HL-60 (cell line): ENCODE data around the gene HDGF.

Experiments used
- CTCF ChIP-seq: IDR thresholded peaks from one replicate; pipeline ENCODE4 v1.5.1; 2011; ENCODE audit warnings: low read length, control low read depth, inconsistent platforms; ENCODE audit not compliant: insufficient read depth
- GABPA ChIP-seq: IDR thresholded peaks from 2 replicates; pipeline ENCODE4 v1.6.1; 2012; ENCODE audit warnings: low read depth
- POLR2AphosphoS5 ChIP-seq: IDR thresholded peaks from 2 replicates; pipeline ENCODE4 v1.6.1; 2012; ENCODE audit warnings: low read depth
- REST ChIP-seq: IDR thresholded peaks from 2 replicates; pipeline ENCODE4 v1.6.1; 2012; ENCODE audit warnings: low read depth; ENCODE audit not compliant: insufficient replicate concordance
- SPI1 ChIP-seq: IDR thresholded peaks from 2 replicates; pipeline ENCODE4 v1.6.1; 2012; ENCODE audit warnings: low read depth, mild to moderate bottlenecking, borderline replicate concordance

- TF ChIP-seq SPI1 (no peak), CTCF (no peak), GABPA (no peak), POLR2AphosphoS5 (no peak), REST (no peak)
Measured at GRCh38 chr1:156700736-156701531, 50.5 kb downstream of the HDGF start.
